ENCODE data around the gene TBC1D9B. TPM values are rescaled to one million over a fixed set of nuclear protein-coding genes. Genes with fewer than 3 reads are reported as not detected.
A peak's percentile ranks its signal among the peaks of the same experiment; 100 is the strongest.

The TBC1D9B gene
- total and polyA plus RNA-seq, 2 of the 13 experiments (the other 11 are each of a cell fraction or from before 2014, with no cell fraction given): 35.0 to 50.0 TPM

DNA sequence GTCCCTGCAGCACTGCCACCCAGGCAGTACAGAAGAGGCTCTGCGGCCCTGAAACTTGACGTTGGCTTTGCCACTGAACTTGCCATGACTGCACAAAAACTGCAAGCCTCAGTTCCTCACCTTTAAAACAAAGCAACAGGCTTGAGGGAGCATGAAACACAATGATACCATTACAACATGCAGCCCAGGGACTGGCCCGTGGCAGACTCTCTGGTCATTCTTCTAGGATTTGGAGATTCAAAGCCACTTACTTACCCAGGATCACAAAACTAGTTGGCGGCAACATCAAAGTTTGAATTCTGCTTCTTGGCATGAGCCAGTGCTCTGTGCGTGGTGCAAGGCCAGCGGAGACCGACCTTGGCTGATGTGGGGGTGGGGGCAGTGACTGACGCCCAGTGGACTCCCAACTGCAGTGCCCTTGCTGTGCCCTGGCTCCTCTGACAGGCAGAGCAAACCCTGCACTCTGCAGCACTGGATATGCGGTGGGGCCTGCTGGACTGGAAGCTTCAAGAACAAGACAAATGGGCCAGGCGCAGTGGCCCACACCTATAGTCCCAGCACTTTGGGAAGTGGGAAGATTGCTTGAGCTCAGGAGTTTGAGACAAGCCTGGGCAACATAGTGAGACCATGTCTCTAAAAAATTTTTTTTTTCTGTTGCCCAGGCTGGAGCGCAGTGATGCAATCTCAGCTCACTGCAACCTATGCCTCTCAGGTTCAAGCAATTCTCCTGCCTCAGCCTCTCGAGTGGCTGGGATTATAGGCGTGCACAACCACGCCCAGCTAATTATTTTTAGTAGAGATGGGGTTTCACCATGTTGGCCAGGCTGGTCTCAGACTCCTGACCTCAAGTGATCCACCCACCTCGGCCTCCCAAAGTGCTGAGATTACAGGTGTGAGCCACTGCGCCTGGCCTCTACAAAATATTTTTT is 68.1 kb downstream of the TBC1D9B start:
- CTCF ChIA-PET (ENCODE audit: low intra/inter-chr PET ratio, low total read pairs): no interaction called here
- no peak overlapping the region for H2AFZ ChIP-seq (ENCODE audit: low read length)
- no peak overlapping the region for H3K4me3 ChIP-seq (replicated peaks in 1 of 3; ENCODE audit: insufficient read depth in 1 of 3, low read depth in 2 of 3, low read length in 3 of 3)
- no peak overlapping the region for H3K4me2 ChIP-seq (ENCODE audit: low read depth, low read length)
- no TSS peak for BruUV-seq (replicated peaks)
- peaks cover 9% of the 10 kb centered on the region; the same call in 1 of the 2 replicates for H4K20me1 ChIP-seq (ENCODE audit: insufficient read depth, low read length)
- peaks cover 7% of the 10 kb centered on the region; the same call in 1 of the 2 replicates for H3K4me1 ChIP-seq (ENCODE audit: insufficient read depth, low read length)
- WGBS (ENCODE audit: low lambda C conversion rate): 86% methylated on average over 10 of the region's 16 CpGs
- DNase-seq (ENCODE audit: low spot score) (no peak), FAIRE-seq (no peak), ATAC-seq (peak; percentile 36)
- no peaks in the 10 kb centered on the region for H3K79me2 ChIP-seq (ENCODE audit: insufficient read depth, low read length)
- intact Hi-C loops (cut with micrococcal nuclease; ENCODE audit: unreplicated experiment): no loop called here
- no peaks in the 10 kb centered on the region for H3K27me3 ChIP-seq (ENCODE audit: control insufficient read depth in 1 of 2, insufficient read depth in 2 of 2, low read length in 2 of 2)
- POLR2A ChIA-PET: interaction anchor here (0.7 to 4.3 kb wide), 3 partner anchors 12 to 20 kb away, joined by 3 to 19 read pairs (median 4); partner anchors contain the start of gene SQSTM1
- H3K27ac ChIP-seq (ENCODE audit: extremely low read length, insufficient read depth, low read length): peak overlapping the region; percentile 15
- peaks cover 14 to 35% of the 10 kb centered on the region in 2 experiments; a peak in 3 of 5 replicates for H3K36me3 ChIP-seq (replicated peaks in 1 of 2; ENCODE audit: control insufficient read depth in 1 of 2, insufficient read depth in 2 of 2, low read length in 2 of 2)
- H3K9me3 ChIP-seq (ENCODE audit: low read length): no peaks in the 10 kb centered on the region
- no peak overlapping the region for H3K9ac ChIP-seq (ENCODE audit: insufficient read depth, low read depth, low read length)
- in situ Hi-C loops (cut with HindIII; ENCODE audit: extremely low pct_ligation_motif_present, low pct_unique_long_range_greater_than_20kb): no loop called here
- TF ChIP-seq AGO2 (optimal IDR thresholded peaks at IDR 0.05; ENCODE audit: low read depth, low read length) (peak; percentile 89), KAT2B (IDR thresholded peaks at IDR 0.05; ENCODE audit: borderline replicate concordance, low read depth, low read length) (no peak), RBM22 (optimal IDR thresholded peaks at IDR 0.05; ENCODE audit: low read length) (peak; percentile 90), RARG (CRISPR knock-in tag; IDR thresholded peaks at IDR 0.05; ENCODE audit: low read depth) (no peak), ZNF607 (CRISPR knock-in tag; IDR thresholded peaks at IDR 0.05; ENCODE audit: borderline replicate concordance) (no peak), ZNF496 (CRISPR knock-in tag; IDR thresholded peaks at IDR 0.05; ENCODE audit: insufficient replicate concordance) (no peak), KAT8 (CRISPR knock-in tag; IDR thresholded peaks at IDR 0.05) (no peak), ZBTB38 (CRISPR knock-in tag; IDR thresholded peaks at IDR 0.05) (peak; percentile 27; the same call in 1 of the 2 replicates), MTF1 (CRISPR knock-in tag; IDR thresholded peaks at IDR 0.05) (no peak), KDM3A (CRISPR knock-in tag; IDR thresholded peaks at IDR 0.05; ENCODE audit: low read depth) (no peak), NFIB (CRISPR knock-in tag; IDR thresholded peaks at IDR 0.05; ENCODE audit: borderline replicate concordance) (no peak)
- TF ChIP-seq, protein P1, sequence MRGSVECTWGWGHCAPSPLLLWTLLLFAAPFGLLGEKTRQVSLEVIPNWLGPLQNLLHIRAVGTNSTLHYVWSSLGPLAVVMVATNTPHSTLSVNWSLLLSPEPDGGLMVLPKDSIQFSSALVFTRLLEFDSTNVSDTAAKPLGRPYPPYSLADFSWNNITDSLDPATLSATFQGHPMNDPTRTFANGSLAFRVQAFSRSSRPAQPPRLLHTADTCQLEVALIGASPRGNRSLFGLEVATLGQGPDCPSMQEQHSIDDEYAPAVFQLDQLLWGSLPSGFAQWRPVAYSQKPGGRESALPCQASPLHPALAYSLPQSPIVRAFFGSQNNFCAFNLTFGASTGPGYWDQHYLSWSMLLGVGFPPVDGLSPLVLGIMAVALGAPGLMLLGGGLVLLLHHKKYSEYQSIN (CRISPR knock-in tag; IDR thresholded peaks at IDR 0.05; ENCODE audit: borderline replicate concordance): no peak
- TF ChIP-seq, protein P2, sequence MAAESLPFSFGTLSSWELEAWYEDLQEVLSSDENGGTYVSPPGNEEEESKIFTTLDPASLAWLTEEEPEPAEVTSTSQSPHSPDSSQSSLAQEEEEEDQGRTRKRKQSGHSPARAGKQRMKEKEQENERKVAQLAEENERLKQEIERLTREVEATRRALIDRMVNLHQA (CRISPR knock-in tag; IDR thresholded peaks at IDR 0.05): no peak
- TF ChIP-seq, protein P3, sequence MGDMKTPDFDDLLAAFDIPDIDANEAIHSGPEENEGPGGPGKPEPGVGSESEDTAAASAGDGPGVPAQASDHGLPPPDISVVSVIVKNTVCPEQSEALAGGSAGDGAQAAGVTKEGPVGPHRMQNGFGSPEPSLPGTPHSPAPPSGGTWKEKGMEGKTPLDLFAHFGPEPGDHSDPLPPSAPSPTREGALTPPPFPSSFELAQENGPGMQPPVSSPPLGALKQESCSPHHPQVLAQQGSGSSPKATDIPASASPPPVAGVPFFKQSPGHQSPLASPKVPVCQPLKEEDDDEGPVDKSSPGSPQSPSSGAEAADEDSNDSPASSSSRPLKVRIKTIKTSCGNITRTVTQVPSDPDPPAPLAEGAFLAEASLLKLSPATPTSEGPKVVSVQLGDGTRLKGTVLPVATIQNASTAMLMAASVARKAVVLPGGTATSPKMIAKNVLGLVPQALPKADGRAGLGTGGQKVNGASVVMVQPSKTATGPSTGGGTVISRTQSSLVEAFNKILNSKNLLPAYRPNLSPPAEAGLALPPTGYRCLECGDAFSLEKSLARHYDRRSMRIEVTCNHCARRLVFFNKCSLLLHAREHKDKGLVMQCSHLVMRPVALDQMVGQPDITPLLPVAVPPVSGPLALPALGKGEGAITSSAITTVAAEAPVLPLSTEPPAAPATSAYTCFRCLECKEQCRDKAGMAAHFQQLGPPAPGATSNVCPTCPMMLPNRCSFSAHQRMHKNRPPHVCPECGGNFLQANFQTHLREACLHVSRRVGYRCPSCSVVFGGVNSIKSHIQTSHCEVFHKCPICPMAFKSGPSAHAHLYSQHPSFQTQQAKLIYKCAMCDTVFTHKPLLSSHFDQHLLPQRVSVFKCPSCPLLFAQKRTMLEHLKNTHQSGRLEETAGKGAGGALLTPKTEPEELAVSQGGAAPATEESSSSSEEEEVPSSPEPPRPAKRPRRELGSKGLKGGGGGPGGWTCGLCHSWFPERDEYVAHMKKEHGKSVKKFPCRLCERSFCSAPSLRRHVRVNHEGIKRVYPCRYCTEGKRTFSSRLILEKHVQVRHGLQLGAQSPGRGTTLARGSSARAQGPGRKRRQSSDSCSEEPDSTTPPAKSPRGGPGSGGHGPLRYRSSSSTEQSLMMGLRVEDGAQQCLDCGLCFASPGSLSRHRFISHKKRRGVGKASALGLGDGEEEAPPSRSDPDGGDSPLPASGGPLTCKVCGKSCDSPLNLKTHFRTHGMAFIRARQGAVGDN (CRISPR knock-in tag; IDR thresholded peaks at IDR 0.05): peak; percentile 60
- TF ChIP-seq, protein P4, sequence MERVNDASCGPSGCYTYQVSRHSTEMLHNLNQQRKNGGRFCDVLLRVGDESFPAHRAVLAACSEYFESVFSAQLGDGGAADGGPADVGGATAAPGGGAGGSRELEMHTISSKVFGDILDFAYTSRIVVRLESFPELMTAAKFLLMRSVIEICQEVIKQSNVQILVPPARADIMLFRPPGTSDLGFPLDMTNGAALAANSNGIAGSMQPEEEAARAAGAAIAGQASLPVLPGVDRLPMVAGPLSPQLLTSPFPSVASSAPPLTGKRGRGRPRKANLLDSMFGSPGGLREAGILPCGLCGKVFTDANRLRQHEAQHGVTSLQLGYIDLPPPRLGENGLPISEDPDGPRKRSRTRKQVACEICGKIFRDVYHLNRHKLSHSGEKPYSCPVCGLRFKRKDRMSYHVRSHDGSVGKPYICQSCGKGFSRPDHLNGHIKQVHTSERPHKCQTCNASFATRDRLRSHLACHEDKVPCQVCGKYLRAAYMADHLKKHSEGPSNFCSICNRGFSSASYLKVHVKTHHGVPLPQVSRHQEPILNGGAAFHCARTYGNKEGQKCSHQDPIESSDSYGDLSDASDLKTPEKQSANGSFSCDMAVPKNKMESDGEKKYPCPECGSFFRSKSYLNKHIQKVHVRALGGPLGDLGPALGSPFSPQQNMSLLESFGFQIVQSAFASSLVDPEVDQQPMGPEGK (CRISPR knock-in tag; IDR thresholded peaks at IDR 0.05): 0 out of 2 replicates have a peak, but pooled peaks have one; percentile 14

Data from HepG2 (cell line).